ENCODE results near the gene TRPC5OS. TPM values are rescaled to one million over a fixed set of nuclear protein-coding genes. Genes with fewer than 3 reads are reported as not detected.

TRPC5OS gene
- not detected for total RNA-seq

DNA sequence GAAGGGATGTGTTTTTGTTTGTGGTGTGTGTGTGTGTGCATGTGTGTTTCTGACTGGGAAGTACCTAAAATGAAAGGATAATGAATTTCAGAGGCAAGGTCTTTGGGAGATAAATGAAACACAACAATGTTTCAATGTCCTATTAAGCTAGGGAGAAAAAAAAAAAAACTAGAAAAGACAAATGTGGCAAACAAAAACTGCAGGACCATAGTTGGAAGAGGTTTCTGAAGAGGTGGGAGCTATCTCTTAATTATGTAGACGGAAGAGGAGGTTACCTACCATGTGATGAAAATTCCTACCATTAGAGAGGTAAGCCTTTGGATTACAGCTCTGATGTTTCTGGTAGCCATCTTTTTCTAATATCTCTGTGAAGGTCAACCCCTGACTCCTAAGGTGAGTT lies at the start of gene TRPC5OS:
Gene TRPC5OS (plus strand): TSS at position 301 of the 400 bp plus-strand sequence. CDS start 25,669 bp downstream, outside the sequence.
- H3K4me1 ChIP-seq, result no peaks in the 10 kb centered on the region
- TF ChIP-seq POLR2AphosphoS5 (IDR thresholded peaks at IDR 0.05; ENCODE audit: insufficient read depth in 1 of 2, low read depth in 1 of 2), result no peak
- no peak for TF ChIP-seq POLR2A (IDR thresholded peaks at IDR 0.05)
- TF ChIP-seq, protein P1, sequence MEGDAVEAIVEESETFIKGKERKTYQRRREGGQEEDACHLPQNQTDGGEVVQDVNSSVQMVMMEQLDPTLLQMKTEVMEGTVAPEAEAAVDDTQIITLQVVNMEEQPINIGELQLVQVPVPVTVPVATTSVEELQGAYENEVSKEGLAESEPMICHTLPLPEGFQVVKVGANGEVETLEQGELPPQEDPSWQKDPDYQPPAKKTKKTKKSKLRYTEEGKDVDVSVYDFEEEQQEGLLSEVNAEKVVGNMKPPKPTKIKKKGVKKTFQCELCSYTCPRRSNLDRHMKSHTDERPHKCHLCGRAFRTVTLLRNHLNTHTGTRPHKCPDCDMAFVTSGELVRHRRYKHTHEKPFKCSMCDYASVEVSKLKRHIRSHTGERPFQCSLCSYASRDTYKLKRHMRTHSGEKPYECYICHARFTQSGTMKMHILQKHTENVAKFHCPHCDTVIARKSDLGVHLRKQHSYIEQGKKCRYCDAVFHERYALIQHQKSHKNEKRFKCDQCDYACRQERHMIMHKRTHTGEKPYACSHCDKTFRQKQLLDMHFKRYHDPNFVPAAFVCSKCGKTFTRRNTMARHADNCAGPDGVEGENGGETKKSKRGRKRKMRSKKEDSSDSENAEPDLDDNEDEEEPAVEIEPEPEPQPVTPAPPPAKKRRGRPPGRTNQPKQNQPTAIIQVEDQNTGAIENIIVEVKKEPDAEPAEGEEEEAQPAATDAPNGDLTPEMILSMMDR (IDR thresholded peaks at IDR 0.05), result no peak
- no peak within 1 kb of the TSS for H3K27ac ChIP-seq
- intact Hi-C loops (cut with DNase I), result no loop called here
- H3K27me3 ChIP-seq, result no peaks in the 10 kb centered on the region
- H3K4me3 ChIP-seq, result no peak within 1 kb of the TSS
- H3K9me3 ChIP-seq, result no peaks in the 10 kb centered on the region
- DNase-seq (ENCODE audit: extremely low spot score in 2 of 2), result no peak
- no peaks in the 10 kb centered on the region for H3K36me3 ChIP-seq

DNA sequence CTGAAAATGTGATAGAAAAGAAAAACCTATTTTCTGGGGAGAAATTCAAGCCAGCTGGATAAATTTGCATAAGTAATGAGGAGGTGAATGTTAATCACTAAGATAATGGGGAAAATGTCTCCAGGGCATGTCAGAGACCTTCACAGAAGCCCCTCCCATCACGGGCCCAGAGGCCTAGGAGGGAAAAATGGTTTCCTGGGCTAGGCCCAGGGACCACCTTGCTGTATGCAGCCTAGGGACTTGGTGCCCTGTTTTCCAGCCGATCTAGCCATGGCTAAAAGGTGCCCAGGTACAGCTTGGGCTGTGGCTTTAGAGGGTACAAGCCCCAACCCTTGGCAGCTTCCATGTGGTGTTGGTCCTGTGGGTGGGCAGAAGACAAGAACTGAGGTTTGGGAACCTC lies 46.6 kb upstream of the TRPC5OS start:
- H3K9me3 ChIP-seq, result no peaks in the 10 kb centered on the region
- no peak overlapping the region for H3K4me3 ChIP-seq
- no peak overlapping the region for H3K27ac ChIP-seq
- no peaks in the 10 kb centered on the region for H3K36me3 ChIP-seq
- no peaks in the 10 kb centered on the region for H3K4me1 ChIP-seq
- intact Hi-C loops (cut with DNase I), result no loop called here
- DNase-seq (ENCODE audit: extremely low spot score in 2 of 2), result no peak
- TF ChIP-seq, protein P1 (IDR thresholded peaks at IDR 0.05), result no peak
- TF ChIP-seq POLR2A (IDR thresholded peaks at IDR 0.05), result no peak
- no peak for TF ChIP-seq POLR2AphosphoS5 (IDR thresholded peaks at IDR 0.05; ENCODE audit: insufficient read depth in 1 of 2, low read depth in 1 of 2)
- no peaks in the 10 kb centered on the region for H3K27me3 ChIP-seq

DNA sequence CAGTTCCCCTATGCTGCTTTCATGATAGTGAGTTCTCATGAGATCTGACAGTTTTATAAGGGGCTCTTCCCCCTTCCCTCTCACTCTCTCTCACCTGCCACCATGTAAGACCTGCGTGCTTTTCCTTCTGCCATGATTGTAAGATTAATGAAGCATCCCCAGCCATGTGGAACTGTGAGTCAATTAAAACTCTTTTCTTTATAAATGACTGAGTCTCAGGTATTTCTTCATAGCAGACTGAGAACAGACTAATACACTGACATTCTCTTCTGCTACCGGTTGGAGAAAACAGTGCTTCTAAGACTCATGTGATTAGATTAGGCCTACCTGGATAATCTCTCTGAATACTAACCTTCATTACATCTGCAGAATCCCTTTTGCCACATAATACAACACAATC lies 45.4 kb upstream of the TRPC5OS start:
- Histone ChIP-seq H3K4me3 (no peak overlapping the region), H3K36me3 (no peaks in the 10 kb centered on the region), H3K27me3 (no peaks in the 10 kb centered on the region), H3K9me3 (no peaks in the 10 kb centered on the region), H3K4me1 (no peaks in the 10 kb centered on the region), H3K27ac (no peak overlapping the region)
- no peak for DNase-seq (ENCODE audit: extremely low spot score in 2 of 2)
- intact Hi-C loops (cut with DNase I), result no loop called here
- TF ChIP-seq, protein P1 (IDR thresholded peaks at IDR 0.05), result no peak
- TF ChIP-seq POLR2AphosphoS5 (IDR thresholded peaks at IDR 0.05; ENCODE audit: insufficient read depth in 1 of 2, low read depth in 1 of 2) (no peak), POLR2A (IDR thresholded peaks at IDR 0.05) (no peak)

DNA sequence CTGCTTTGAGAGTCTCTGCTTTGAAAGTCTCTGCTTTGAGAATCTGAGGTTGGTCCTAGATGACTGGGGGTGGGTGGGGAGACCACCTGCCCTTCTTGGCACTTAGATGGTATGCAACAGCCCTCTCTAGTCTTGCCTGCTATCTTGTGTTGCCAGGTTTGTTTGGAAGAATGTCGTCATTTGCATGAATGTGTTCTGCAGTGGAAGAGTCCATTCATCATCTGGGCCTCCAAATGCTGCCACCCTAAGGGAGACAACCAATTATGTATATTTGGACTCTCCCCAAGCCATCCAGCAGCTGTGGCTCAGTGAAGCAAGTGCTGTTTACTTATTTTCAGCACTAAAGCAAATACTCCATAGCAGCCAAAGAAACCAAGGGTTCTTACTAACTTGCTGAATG lies 44.6 kb upstream of the TRPC5OS start:
- Histone ChIP-seq H3K4me3 (no peak overlapping the region), H3K27ac (no peak overlapping the region), H3K9me3 (no peaks in the 10 kb centered on the region), H3K27me3 (no peaks in the 10 kb centered on the region), H3K36me3 (no peaks in the 10 kb centered on the region), H3K4me1 (no peaks in the 10 kb centered on the region)
- intact Hi-C loops (cut with DNase I), result no loop called here
- no peak for DNase-seq (ENCODE audit: extremely low spot score in 2 of 2)
- TF ChIP-seq POLR2AphosphoS5 (IDR thresholded peaks at IDR 0.05; ENCODE audit: insufficient read depth in 1 of 2, low read depth in 1 of 2), result no peak
- TF ChIP-seq POLR2A (IDR thresholded peaks at IDR 0.05), result no peak
- TF ChIP-seq, protein P1 (IDR thresholded peaks at IDR 0.05), result no peak

DNA sequence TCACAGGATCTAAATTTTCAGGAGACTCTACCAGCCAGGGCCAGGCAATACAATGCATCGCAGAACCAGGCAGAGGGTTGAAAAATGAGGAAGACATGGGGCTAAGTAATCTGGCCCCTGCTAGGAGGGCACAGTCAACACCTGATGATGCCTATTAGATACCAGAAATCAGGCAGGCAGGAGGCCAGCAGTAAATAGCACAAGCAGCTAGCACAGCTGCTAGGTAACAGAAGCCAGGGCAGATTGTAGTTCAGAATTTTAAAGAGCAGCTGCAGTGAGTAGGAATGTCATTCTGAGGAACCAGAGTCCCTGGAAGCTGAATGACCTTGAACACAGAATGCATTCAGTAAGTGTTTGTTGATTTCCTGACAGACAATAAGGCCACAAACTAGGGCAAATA lies 38.8 kb upstream of the TRPC5OS start:
- no peak for TF ChIP-seq POLR2AphosphoS5 (IDR thresholded peaks at IDR 0.05; ENCODE audit: insufficient read depth in 1 of 2, low read depth in 1 of 2)
- TF ChIP-seq POLR2A (IDR thresholded peaks at IDR 0.05), result no peak
- TF ChIP-seq, protein P1 (IDR thresholded peaks at IDR 0.05), result no peak
- Histone ChIP-seq H3K27ac (no peak overlapping the region), H3K4me1 (no peaks in the 10 kb centered on the region), H3K9me3 (no peaks in the 10 kb centered on the region), H3K36me3 (no peaks in the 10 kb centered on the region), H3K4me3 (no peak overlapping the region), H3K27me3 (no peaks in the 10 kb centered on the region)
- intact Hi-C loops (cut with DNase I), result no loop called here
- DNase-seq (ENCODE audit: extremely low spot score in 2 of 2), result no peak

Data from vagina (tissue), 2 donors.